Activated T-cell treated with anti-CD3 and anti-CD28 coated beads, Interleukin-2, amount 50 U/mL, for 24 hours (primary cell): ENCODE measurements around the gene ALK.

Experiments used
- DNase-seq: peaks from one replicate; pipeline ENCODE4 v3.0.0-alpha.2; 2020
- H3K27ac Mint-ChIP-seq: 2 replicates; pipeline ENCODE4 v1.8.0; 2020; ENCODE audit warnings: mild to moderate bottlenecking, mixed read lengths
- H3K27me3 Mint-ChIP-seq: 2 replicates; pipeline ENCODE4 v1.8.0; 2020; ENCODE audit warnings: mixed read lengths
- H3K36me3 Mint-ChIP-seq: 2 replicates; pipeline ENCODE4 v1.8.0; 2020; ENCODE audit warnings: low read depth, mixed read lengths
- H3K4me1 Mint-ChIP-seq: 2 replicates; pipeline ENCODE4 v1.8.0; 2020; ENCODE audit warnings: low read depth, mixed read lengths
- H3K4me3 Mint-ChIP-seq: 2 replicates; pipeline ENCODE4 v1.8.0; 2020; ENCODE audit warnings: mild to moderate bottlenecking, moderate library complexity, mixed read lengths
- H3K9me3 Mint-ChIP-seq: 2 replicates; pipeline ENCODE4 v1.8.0; 2020; ENCODE audit warnings: mixed read lengths

The ALK gene

GRCh38 chr2:29290293-29291047, 630.9 kb downstream of the ALK start:
- Mint-ChIP-seq H3K27me3 (peaks cover 42% of the 10 kb centered on the region), H3K4me1 (no peaks in the 10 kb centered on the region), H3K9me3 (no peaks in the 10 kb centered on the region), H3K4me3 (no peak overlapping the region), H3K27ac (no peak overlapping the region), H3K36me3 (no peaks in the 10 kb centered on the region)
- DNase-seq, result no peak

GRCh38 chr2:29284671-29285070, 636.7 kb downstream of the ALK start:
- H3K36me3 Mint-ChIP-seq, result no peaks in the 10 kb centered on the region
- no peaks in the 10 kb centered on the region for H3K4me1 Mint-ChIP-seq
- H3K27ac Mint-ChIP-seq, result no peak overlapping the region
- DNase-seq, result no peak
- H3K27me3 Mint-ChIP-seq, result peaks cover 18% of the 10 kb centered on the region
- H3K9me3 Mint-ChIP-seq, result no peaks in the 10 kb centered on the region
- no peak overlapping the region for H3K4me3 Mint-ChIP-seq

GRCh38 chr2:29281916-29282247, 639.5 kb downstream of the ALK start:
- Mint-ChIP-seq H3K27ac (no peak overlapping the region), H3K4me1 (no peaks in the 10 kb centered on the region), H3K9me3 (no peaks in the 10 kb centered on the region), H3K27me3 (peaks cover 21% of the 10 kb centered on the region), H3K4me3 (no peak overlapping the region), H3K36me3 (no peaks in the 10 kb centered on the region)
- DNase-seq, result no peak

DNA sequence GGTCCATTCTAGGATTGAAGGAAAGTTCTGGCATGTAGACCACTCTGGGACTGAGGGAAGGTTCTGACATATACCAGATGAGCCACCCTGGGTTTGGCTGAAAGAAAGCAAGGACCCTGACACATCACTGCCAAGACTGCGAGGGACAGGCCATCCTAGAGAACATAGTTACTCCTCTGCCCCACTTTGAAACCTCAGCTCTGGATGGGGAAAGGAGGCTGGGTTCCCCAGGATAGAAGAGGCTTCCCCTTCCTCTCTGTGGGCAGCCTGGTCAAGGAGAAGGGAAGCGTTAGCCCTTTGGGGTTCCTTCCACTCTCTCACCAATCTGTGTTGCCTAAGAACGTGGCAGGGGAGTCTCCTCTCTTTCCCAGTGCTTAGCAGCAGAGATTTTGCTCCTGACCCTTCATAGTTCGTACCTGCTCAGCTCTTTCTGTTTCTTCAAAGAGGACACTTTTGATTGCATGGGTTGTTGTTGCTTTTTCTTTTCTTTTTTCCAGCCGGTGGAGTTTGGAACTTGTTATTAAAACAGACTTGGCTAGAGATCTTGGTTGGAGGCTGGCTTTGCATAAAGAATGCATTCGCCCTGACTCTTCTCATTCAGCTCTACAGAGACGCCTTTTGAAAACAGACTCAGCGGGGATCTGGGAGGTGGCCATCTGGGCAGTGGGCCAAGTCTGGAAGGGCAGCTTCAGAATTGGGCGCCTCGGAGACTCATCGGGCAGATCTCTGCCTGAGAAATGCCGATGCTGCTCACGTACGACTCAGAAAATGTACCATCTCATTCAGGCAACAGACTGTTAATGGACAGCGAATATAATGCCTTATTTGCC, 640.1 kb downstream of the ALK start:
- no peak for DNase-seq
- no peaks in the 10 kb centered on the region for H3K9me3 Mint-ChIP-seq
- no peaks in the 10 kb centered on the region for H3K36me3 Mint-ChIP-seq
- no peak overlapping the region for H3K27ac Mint-ChIP-seq
- H3K4me1 Mint-ChIP-seq, result no peaks in the 10 kb centered on the region
- H3K4me3 Mint-ChIP-seq, result no peak overlapping the region
- peaks cover 24% of the 10 kb centered on the region for H3K27me3 Mint-ChIP-seq

- no peaks in the 10 kb centered on the region for H3K4me1 Mint-ChIP-seq
- H3K27ac Mint-ChIP-seq, result no peak overlapping the region
- no peaks in the 10 kb centered on the region for H3K36me3 Mint-ChIP-seq
- no peaks in the 10 kb centered on the region for H3K9me3 Mint-ChIP-seq
- H3K27me3 Mint-ChIP-seq, result peaks cover 35% of the 10 kb centered on the region
- DNase-seq, result no peak
- no peak overlapping the region for H3K4me3 Mint-ChIP-seq
Measured at GRCh38 chr2:29278966-29279365, 642.4 kb downstream of the ALK start.

GRCh38 chr2:29276151-29276550, 645.2 kb downstream of the ALK start:
- no peaks in the 10 kb centered on the region for H3K9me3 Mint-ChIP-seq
- H3K36me3 Mint-ChIP-seq, result no peaks in the 10 kb centered on the region
- no peak overlapping the region for H3K27ac Mint-ChIP-seq
- H3K4me3 Mint-ChIP-seq, result no peak overlapping the region
- no peaks in the 10 kb centered on the region for H3K4me1 Mint-ChIP-seq
- DNase-seq, result no peak
- peaks cover 41% of the 10 kb centered on the region for H3K27me3 Mint-ChIP-seq

- no peaks in the 10 kb centered on the region for H3K9me3 Mint-ChIP-seq
- H3K36me3 Mint-ChIP-seq, result no peaks in the 10 kb centered on the region
- H3K4me3 Mint-ChIP-seq, result no peak overlapping the region
- H3K27ac Mint-ChIP-seq, result no peak overlapping the region
- DNase-seq, result no peak
- no peaks in the 10 kb centered on the region for H3K4me1 Mint-ChIP-seq
- peaks cover 40% of the 10 kb centered on the region for H3K27me3 Mint-ChIP-seq
Measured at GRCh38 chr2:29275186-29275585, 646.2 kb downstream of the ALK start.

GRCh38 chr2:29273685-29274611, 647.4 kb downstream of the ALK start:
- no peaks in the 10 kb centered on the region for H3K36me3 Mint-ChIP-seq
- no peak for DNase-seq
- no peaks in the 10 kb centered on the region for H3K4me1 Mint-ChIP-seq
- H3K4me3 Mint-ChIP-seq, result no peak overlapping the region
- peaks cover 37% of the 10 kb centered on the region for H3K27me3 Mint-ChIP-seq
- no peaks in the 10 kb centered on the region for H3K9me3 Mint-ChIP-seq
- no peak overlapping the region for H3K27ac Mint-ChIP-seq

DNA sequence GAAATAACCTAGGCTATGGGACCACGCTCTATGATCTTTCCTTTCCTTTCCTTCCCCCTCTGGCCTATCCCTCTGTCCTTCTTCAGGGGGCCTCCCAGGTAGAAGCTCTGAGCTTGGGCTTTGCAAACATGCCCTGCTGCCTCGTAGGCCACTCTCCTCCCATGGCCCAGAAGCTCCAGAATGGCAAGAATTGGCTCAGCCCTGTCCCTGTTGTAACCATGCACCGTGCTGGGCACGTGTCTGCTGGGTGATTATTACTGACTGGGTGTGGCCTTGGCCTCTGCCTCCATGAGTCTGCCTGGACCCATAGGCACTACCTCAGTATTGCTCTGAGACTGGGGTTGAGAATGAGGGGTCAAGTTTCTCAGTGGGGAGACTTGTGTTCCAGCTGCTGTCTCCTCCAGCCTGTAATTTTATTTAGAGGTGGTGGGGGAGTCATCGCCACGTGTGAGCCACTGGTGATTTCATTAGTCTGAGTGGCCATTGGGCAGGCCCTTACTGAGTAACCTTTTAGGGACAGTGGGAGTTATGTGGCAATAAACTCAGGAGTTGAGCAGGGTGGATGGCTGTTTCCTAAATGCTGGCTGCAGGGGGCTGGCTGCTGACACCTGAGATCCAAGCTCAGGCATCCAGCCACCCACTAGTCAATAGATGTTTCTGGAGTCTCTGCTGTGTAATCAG, 648.2 kb downstream of the ALK start:
- no peak for DNase-seq
- Mint-ChIP-seq H3K9me3 (no peaks in the 10 kb centered on the region), H3K27ac (no peak overlapping the region), H3K36me3 (no peaks in the 10 kb centered on the region), H3K27me3 (peaks cover 35% of the 10 kb centered on the region), H3K4me1 (no peaks in the 10 kb centered on the region), H3K4me3 (no peak overlapping the region)

DNA sequence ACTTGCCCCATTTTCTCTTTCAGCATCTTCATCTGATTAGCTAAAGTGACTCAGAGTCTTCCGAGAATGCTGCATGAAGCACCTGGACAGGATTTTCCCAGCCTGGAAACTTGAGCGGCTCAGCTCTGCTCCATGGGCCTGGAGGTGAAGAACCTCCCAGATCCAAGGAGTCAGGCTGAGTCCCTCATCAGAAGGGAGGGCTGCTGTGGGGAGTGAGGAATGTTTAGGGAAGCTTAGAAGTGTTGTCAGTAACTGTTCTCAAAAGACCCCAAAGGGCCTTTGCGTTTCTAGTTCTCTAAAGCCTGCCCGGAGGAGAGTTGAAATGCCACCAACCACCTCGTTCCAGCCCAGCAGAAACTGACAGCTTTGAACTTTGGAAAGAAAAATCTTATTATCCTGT, 649.1 kb downstream of the ALK start:
- Mint-ChIP-seq H3K9me3 (no peaks in the 10 kb centered on the region), H3K36me3 (no peaks in the 10 kb centered on the region), H3K27ac (no peak overlapping the region), H3K27me3 (peaks cover 29% of the 10 kb centered on the region), H3K4me3 (no peak overlapping the region), H3K4me1 (no peaks in the 10 kb centered on the region)
- DNase-seq, result no peak

DNA sequence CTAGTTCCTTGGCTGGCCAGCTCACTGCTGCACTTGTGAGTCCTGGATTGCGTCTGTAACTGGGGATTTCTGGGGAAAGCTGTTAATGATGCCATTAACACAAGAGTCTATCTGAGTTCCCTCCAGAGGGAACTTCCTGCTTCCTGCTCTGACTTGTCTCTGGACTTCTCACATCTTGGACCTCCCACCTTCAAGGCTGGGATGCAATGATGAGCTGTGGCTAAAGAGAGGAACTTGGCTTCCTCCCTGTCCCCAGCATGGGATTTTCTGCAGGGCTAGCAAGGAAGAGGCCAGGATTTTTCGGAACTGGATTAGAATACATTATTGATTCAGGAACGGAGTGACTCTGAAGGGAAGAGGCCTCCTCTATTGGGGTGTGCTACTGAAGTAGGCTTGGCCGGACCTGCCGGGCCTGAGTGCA, 650.7 kb downstream of the ALK start:
- no peak overlapping the region for H3K4me3 Mint-ChIP-seq
- H3K36me3 Mint-ChIP-seq, result no peaks in the 10 kb centered on the region
- no peak overlapping the region for H3K27ac Mint-ChIP-seq
- H3K9me3 Mint-ChIP-seq, result no peaks in the 10 kb centered on the region
- peaks cover 21% of the 10 kb centered on the region for H3K27me3 Mint-ChIP-seq
- no peak for DNase-seq
- H3K4me1 Mint-ChIP-seq, result no peaks in the 10 kb centered on the region

- DNase-seq, result no peak
- Mint-ChIP-seq H3K4me3 (no peak overlapping the region), H3K27me3 (peaks cover 15% of the 10 kb centered on the region), H3K9me3 (no peaks in the 10 kb centered on the region), H3K36me3 (no peaks in the 10 kb centered on the region), H3K4me1 (no peaks in the 10 kb centered on the region), H3K27ac (no peak overlapping the region)
Measured at GRCh38 chr2:29269765-29270109, 651.6 kb downstream of the ALK start.

- Mint-ChIP-seq H3K9me3 (no peaks in the 10 kb centered on the region), H3K27ac (no peak overlapping the region), H3K4me1 (no peaks in the 10 kb centered on the region), H3K27me3 (peaks cover 15% of the 10 kb centered on the region), H3K4me3 (no peak overlapping the region), H3K36me3 (no peaks in the 10 kb centered on the region)
- no peak for DNase-seq
Measured at GRCh38 chr2:29269095-29269764, 652.2 kb downstream of the ALK start.

GRCh38 chr2:29267720-29268119, 653.7 kb downstream of the ALK start:
- no peaks in the 10 kb centered on the region for H3K4me1 Mint-ChIP-seq
- H3K36me3 Mint-ChIP-seq, result no peaks in the 10 kb centered on the region
- peaks cover 16% of the 10 kb centered on the region for H3K27me3 Mint-ChIP-seq
- no peak overlapping the region for H3K27ac Mint-ChIP-seq
- peaks cover 3% of the 10 kb centered on the region for H3K9me3 Mint-ChIP-seq
- no peak for DNase-seq
- no peak overlapping the region for H3K4me3 Mint-ChIP-seq
